Measurements from ENCODE around the gene PPP1R26.
"Not testable (repeated sequence)": the region's sequence is repeated elsewhere in the genome, so short reads cannot be mapped to it uniquely, and the experiment has no call there.

Gene PPP1R26

DNA sequence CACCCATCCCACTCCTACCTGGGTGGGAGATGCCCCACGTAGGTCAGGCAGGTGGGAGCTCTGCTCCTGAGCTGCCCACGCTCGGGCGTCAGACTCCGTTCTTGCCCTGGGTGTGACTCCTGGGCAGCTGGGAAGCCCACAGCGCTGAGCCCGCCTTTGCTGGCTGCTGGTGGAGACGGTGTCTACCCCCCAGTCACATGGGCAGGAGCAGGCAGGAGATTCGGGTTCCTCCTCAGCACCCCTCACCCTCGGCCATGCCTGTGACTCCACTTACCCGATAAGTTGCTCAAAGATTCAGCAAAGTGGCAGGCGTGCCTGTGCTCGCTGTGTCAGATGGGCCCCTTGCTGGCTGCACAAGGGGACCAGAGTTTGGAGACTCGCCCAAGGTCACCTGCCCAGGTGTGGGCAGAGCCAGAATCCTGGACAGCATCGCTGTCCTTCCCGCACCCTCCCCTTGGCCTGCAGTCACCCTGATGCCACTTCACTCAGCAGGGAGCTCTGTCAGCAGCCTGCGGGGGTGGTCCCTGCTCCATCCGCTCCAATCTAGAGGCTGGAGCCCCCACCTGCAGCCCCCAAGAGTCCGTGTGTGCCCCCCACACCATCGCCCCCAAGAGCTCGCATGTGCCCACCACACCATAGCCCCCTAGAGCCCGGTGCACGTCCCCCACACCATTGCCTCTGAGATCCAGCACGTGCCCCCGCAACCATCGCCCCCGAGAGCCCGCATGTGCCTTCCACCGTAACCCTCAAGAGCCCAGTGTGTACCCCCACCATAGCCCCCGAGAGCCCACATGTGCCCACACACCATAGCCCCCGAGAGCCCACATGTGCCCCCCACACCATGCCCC lies 45.9 kb downstream of the PPP1R26 start:
- no peaks in the 10 kb centered on the region for H3K36me3 ChIP-seq (ENCODE audit: insufficient read depth, low read length)
- H3K9me3 ChIP-seq (ENCODE audit: insufficient read depth, low read length, severe bottlenecking), result no peaks in the 10 kb centered on the region
- no peak overlapping the region for H3K4me3 ChIP-seq (ENCODE audit: low read depth in 1 of 2, low read length in 2 of 2)
- DNase-seq, result no peak
- H2AFZ ChIP-seq (ENCODE audit: low read depth, low read length), result no peak overlapping the region
- H3K27me3 ChIP-seq (ENCODE audit: insufficient read depth, low read length, poor library complexity), result no peaks in the 10 kb centered on the region
- no peak for ATAC-seq (ENCODE audit: insufficient read depth, low read depth)
- no peaks in the 10 kb centered on the region for H3K4me1 ChIP-seq (ENCODE audit: insufficient read depth, low read length)
- H4K20me1 ChIP-seq (ENCODE audit: insufficient read depth, low read length), result no peaks in the 10 kb centered on the region
- TF ChIP-seq EZH2 (IDR thresholded peaks at IDR 0.05; ENCODE audit: borderline replicate concordance, low read depth, low read length, severe bottlenecking), result no peak
- TF ChIP-seq, protein P1, sequence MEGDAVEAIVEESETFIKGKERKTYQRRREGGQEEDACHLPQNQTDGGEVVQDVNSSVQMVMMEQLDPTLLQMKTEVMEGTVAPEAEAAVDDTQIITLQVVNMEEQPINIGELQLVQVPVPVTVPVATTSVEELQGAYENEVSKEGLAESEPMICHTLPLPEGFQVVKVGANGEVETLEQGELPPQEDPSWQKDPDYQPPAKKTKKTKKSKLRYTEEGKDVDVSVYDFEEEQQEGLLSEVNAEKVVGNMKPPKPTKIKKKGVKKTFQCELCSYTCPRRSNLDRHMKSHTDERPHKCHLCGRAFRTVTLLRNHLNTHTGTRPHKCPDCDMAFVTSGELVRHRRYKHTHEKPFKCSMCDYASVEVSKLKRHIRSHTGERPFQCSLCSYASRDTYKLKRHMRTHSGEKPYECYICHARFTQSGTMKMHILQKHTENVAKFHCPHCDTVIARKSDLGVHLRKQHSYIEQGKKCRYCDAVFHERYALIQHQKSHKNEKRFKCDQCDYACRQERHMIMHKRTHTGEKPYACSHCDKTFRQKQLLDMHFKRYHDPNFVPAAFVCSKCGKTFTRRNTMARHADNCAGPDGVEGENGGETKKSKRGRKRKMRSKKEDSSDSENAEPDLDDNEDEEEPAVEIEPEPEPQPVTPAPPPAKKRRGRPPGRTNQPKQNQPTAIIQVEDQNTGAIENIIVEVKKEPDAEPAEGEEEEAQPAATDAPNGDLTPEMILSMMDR (IDR thresholded peaks at IDR 0.05; ENCODE audit: borderline replicate concordance, extremely low read depth, low read length, poor library complexity, severe bottlenecking), result no peak
- H3K27ac ChIP-seq (ENCODE audit: low read length), result no peak overlapping the region
- no peaks in the 10 kb centered on the region for H3K79me2 ChIP-seq (ENCODE audit: insufficient read depth, low read length)
- no peak overlapping the region for H3K9ac ChIP-seq (ENCODE audit: low read depth, low read length)
- no peak overlapping the region for H3K4me2 ChIP-seq (ENCODE audit: insufficient read depth, low read length)

- no peaks in the 10 kb centered on the region for H3K4me1 ChIP-seq (ENCODE audit: insufficient read depth, low read length)
- no peaks in the 10 kb centered on the region for H3K79me2 ChIP-seq (ENCODE audit: insufficient read depth, low read length)
- DNase-seq (no peak), ATAC-seq (ENCODE audit: insufficient read depth, low read depth) (no peak)
- H4K20me1 ChIP-seq (ENCODE audit: insufficient read depth, low read length), result no peaks in the 10 kb centered on the region
- H3K4me2 ChIP-seq (ENCODE audit: insufficient read depth, low read length), result no peak overlapping the region
- no peak for TF ChIP-seq EZH2 (IDR thresholded peaks at IDR 0.05; ENCODE audit: borderline replicate concordance, low read depth, low read length, severe bottlenecking)
- TF ChIP-seq, protein P1 (IDR thresholded peaks at IDR 0.05; ENCODE audit: borderline replicate concordance, extremely low read depth, low read length, poor library complexity, severe bottlenecking), result no peak
- H3K27ac ChIP-seq (ENCODE audit: low read length), result no peak overlapping the region
- no peaks in the 10 kb centered on the region for H3K9me3 ChIP-seq (ENCODE audit: insufficient read depth, low read length, severe bottlenecking)
- H3K27me3 ChIP-seq (ENCODE audit: insufficient read depth, low read length, poor library complexity), result no peaks in the 10 kb centered on the region
- H3K4me3 ChIP-seq (ENCODE audit: low read depth in 1 of 2, low read length in 2 of 2), result no peak overlapping the region
- H3K36me3 ChIP-seq (ENCODE audit: insufficient read depth, low read length), result no peaks in the 10 kb centered on the region
- H3K9ac ChIP-seq (ENCODE audit: low read depth, low read length), result no peak overlapping the region
- H2AFZ ChIP-seq (ENCODE audit: low read depth, low read length), result no peak overlapping the region
These were observed 46.6 kb downstream of the PPP1R26 start for GRCh38 chr9:135526089-135526729.

GRCh38 chr9:135526730-135527571 lies 47.4 kb downstream of the PPP1R26 start:
- Histone ChIP-seq H3K9ac (ENCODE audit: low read depth, low read length) (no peak overlapping the region), H3K9me3 (ENCODE audit: insufficient read depth, low read length, severe bottlenecking) (no peaks in the 10 kb centered on the region), H3K27ac (ENCODE audit: low read length) (no peak overlapping the region), H3K4me1 (ENCODE audit: insufficient read depth, low read length) (no peaks in the 10 kb centered on the region), H3K4me3 (ENCODE audit: low read depth in 1 of 2, low read length in 2 of 2) (no peak overlapping the region), H3K4me2 (ENCODE audit: insufficient read depth, low read length) (no peak overlapping the region), H3K79me2 (ENCODE audit: insufficient read depth, low read length) (no peaks in the 10 kb centered on the region), H3K36me3 (ENCODE audit: insufficient read depth, low read length) (no peaks in the 10 kb centered on the region), H3K27me3 (ENCODE audit: insufficient read depth, low read length, poor library complexity) (no peaks in the 10 kb centered on the region), H4K20me1 (ENCODE audit: insufficient read depth, low read length) (no peaks in the 10 kb centered on the region), H2AFZ (ENCODE audit: low read depth, low read length) (no peak overlapping the region)
- no peak for ATAC-seq (ENCODE audit: insufficient read depth, low read depth)
- TF ChIP-seq, protein P1 (IDR thresholded peaks at IDR 0.05; ENCODE audit: borderline replicate concordance, extremely low read depth, low read length, poor library complexity, severe bottlenecking), result no peak
- TF ChIP-seq EZH2 (IDR thresholded peaks at IDR 0.05; ENCODE audit: borderline replicate concordance, low read depth, low read length, severe bottlenecking), result no peak
- no peak for DNase-seq

DNA sequence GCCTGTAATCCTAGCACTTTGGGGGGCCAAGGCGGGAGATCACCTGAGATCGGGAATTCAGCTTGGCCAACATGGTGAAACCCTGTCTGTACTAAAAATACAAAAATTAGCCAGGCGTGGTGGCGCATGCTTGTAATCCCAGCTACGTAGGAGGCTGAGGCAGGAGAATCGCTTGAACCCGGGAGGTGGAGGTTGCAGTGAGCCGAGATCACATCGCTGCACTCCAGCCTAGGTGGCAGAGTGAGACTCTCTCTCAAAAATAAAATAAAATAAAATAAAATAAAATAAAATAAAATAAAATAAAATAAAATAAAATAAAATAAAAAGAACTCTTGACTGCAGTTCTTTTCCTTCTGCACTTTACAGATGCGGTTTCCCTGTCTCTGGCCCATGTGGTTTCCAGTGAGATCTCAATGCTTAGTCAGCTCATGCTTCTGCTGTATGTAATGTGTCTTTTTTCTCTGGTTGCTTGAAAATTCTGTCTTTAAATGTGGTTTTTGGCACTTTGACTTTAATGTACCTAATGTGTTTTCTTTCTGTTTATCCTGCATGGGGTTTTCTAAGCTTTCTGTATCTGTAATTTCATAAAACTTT lies 49.4 kb downstream of the PPP1R26 start:
- H3K79me2 ChIP-seq (ENCODE audit: insufficient read depth, low read length); H3K27me3 ChIP-seq (ENCODE audit: insufficient read depth, low read length, poor library complexity); H4K20me1 ChIP-seq (ENCODE audit: insufficient read depth, low read length); H3K4me2 ChIP-seq (ENCODE audit: insufficient read depth, low read length); H3K27ac ChIP-seq (ENCODE audit: low read length); H3K4me1 ChIP-seq (ENCODE audit: insufficient read depth, low read length); H2AFZ ChIP-seq (ENCODE audit: low read depth, low read length); H3K9ac ChIP-seq (ENCODE audit: low read depth, low read length); H3K4me3 ChIP-seq (ENCODE audit: low read depth in 1 of 2, low read length in 2 of 2); DNase-seq; ATAC-seq (ENCODE audit: insufficient read depth, low read depth); H3K9me3 ChIP-seq (ENCODE audit: insufficient read depth, low read length, severe bottlenecking); H3K36me3 ChIP-seq (ENCODE audit: insufficient read depth, low read length): not testable (repeated sequence)
